Measurements from ENCODE around the gene PRMT3.

DNA sequence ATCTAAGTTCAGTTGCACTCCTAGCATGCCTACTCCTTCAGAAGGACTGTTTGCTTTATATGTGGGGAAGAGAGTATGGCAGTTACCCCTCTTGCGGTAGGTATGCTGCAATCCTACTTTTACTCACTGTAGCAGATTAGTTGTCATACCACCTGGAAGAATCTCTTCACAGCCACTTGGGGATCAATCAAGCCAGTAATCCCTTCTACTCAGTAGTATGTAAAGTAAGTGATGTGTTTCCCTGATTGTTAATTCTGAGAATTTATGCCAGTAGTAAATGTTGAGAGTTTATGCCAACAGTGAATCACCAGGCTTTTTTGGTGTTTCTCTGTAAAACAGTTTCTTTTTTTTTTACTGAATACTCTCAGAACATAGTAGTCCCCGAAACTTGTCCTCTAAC is 34.4 kb downstream of the PRMT3 start:
- TF ChIP-seq, protein P1, sequence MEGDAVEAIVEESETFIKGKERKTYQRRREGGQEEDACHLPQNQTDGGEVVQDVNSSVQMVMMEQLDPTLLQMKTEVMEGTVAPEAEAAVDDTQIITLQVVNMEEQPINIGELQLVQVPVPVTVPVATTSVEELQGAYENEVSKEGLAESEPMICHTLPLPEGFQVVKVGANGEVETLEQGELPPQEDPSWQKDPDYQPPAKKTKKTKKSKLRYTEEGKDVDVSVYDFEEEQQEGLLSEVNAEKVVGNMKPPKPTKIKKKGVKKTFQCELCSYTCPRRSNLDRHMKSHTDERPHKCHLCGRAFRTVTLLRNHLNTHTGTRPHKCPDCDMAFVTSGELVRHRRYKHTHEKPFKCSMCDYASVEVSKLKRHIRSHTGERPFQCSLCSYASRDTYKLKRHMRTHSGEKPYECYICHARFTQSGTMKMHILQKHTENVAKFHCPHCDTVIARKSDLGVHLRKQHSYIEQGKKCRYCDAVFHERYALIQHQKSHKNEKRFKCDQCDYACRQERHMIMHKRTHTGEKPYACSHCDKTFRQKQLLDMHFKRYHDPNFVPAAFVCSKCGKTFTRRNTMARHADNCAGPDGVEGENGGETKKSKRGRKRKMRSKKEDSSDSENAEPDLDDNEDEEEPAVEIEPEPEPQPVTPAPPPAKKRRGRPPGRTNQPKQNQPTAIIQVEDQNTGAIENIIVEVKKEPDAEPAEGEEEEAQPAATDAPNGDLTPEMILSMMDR (IDR thresholded peaks at IDR 0.05 in 8 of 11, conservative IDR thresholded peaks at IDR 0.05 in 3 of 11): no peak
- no peak for TF ChIP-seq POLR2A (IDR thresholded peaks at IDR 0.05)

Data from spleen (tissue), 7 donors.